SK-N-SH (cell line): ENCODE data around the gene TEX54. TPM values are rescaled to one million over a fixed set of nuclear protein-coding genes. Genes with fewer than 3 reads are reported as not detected.

Source experiments
- CTCF ChIA-PET: fragments of 300-600, 350-600 bp; formaldehyde crosslinking; extraction: SDS; loops from one replicate; lab custom pipeline; 2021; lab: Yijun Ruan, JAX
- POLR2A ChIA-PET: fragments of 350-600 bp; sonication (Branson Sonifier 250); formaldehyde crosslinking; extraction: SDS; loops from one replicate; lab custom pipeline; 2020; ENCODE audit warnings: antibody characterized with exemption, inconsistent platforms; lab: Yijun Ruan, JAX
- DNase-seq: peaks from one replicate; pipeline ENCODE4 v3.0.0; 2012
- H2AFZ ChIP-seq: fragments of 200-600 bp; sonication (generic); 2 replicates; pipeline ENCODE4 v1.8.1; 2016; ENCODE audit warnings: antibody characterized with exemption, mild to moderate bottlenecking, low read depth
- H3F3A ChIP-seq: fragments of 200-600 bp; sonication (generic); replicated peaks from 2 replicates; pipeline ENCODE3; 2016; ENCODE audit warnings: antibody characterized with exemption, mild to moderate bottlenecking; ENCODE audit not compliant: insufficient read depth
- H3K27ac ChIP-seq, 2 experiments: fragments of 200-500 bp in 1 of 2; fragments of 200-600 bp in 1 of 2; sonication (Bioruptor generic) in 1 of 2; sonication (generic), shearing (Covaris generic) in 1 of 2; 2 replicates each; pipeline versions ENCODE4 v1.5.1 to v1.6.1; 2014 to 2016; ENCODE audit warnings: low read depth in 2 of 2, inconsistent platforms in 1 of 2, low read length in 1 of 2, mild to moderate bottlenecking in 1 of 2, mixed read lengths in 1 of 2
- H3K27me3 ChIP-seq: fragments of 200-600 bp; sonication (generic), shearing (Covaris generic); 2 replicates; pipeline ENCODE4 v1.6.1; 2016; ENCODE audit warnings: mixed run types; ENCODE audit not compliant: insufficient read depth
- H3K36me3 ChIP-seq, 2 experiments: fragments of 200-500 bp in 1 of 2; fragments of 200-600 bp in 1 of 2; sonication (Bioruptor generic) in 1 of 2; sonication (generic) in 1 of 2; replicated peaks in 1 of 2; 2 replicates each; pipeline versions ENCODE3 to v1.5.1; 2014 to 2016; ENCODE audit warnings: low read length in 1 of 2, mild to moderate bottlenecking in 1 of 2; ENCODE audit not compliant: insufficient read depth in 2 of 2, control insufficient read depth in 1 of 2
- H3K4me1 ChIP-seq, 2 experiments: fragments of 200-500 bp in 1 of 2; fragments of 200-600 bp in 1 of 2; sonication (Bioruptor generic) in 1 of 2; sonication (generic), shearing (Covaris generic) in 1 of 2; 2 replicates each; pipeline versions ENCODE4 v1.5.1 to v1.6.1; 2014 to 2016; ENCODE audit warnings: low read depth in 1 of 2, low read length in 1 of 2, mixed run types in 1 of 2; ENCODE audit not compliant: insufficient read depth in 2 of 2, control insufficient read depth in 1 of 2
- H3K4me2 ChIP-seq: fragments of 200-600 bp; sonication (generic), shearing (Covaris generic); 2 replicates; pipeline ENCODE4 v1.6.1; 2017; ENCODE audit warnings: mixed run types
- H3K4me3 ChIP-seq, 2 experiments: fragments of 200-500 bp in 1 of 2; fragments of 200-600 bp in 1 of 2; sonication (Bioruptor generic) in 1 of 2; sonication (generic), shearing (Covaris generic) in 1 of 2; 2 replicates each; pipeline versions ENCODE4 v1.5.1 to v1.8.1; 2014 to 2016; ENCODE audit warnings: low read depth in 2 of 2, inconsistent platforms in 1 of 2, low read length in 1 of 2, mild to moderate bottlenecking in 1 of 2, mixed read lengths in 1 of 2, moderate library complexity in 1 of 2
- H3K79me2 ChIP-seq: fragments of 200-600 bp; sonication (generic); 2 replicates; pipeline ENCODE4 v1.8.1; 2017; ENCODE audit warnings: mild to moderate bottlenecking; ENCODE audit not compliant: insufficient read depth
- H3K9ac ChIP-seq: fragments of 200-600 bp; sonication (generic); 2 replicates; pipeline ENCODE4 v1.6.1; 2017; ENCODE audit warnings: mixed run types
- H3K9me2 ChIP-seq: fragments of 200-600 bp; sonication (generic); 2 replicates; pipeline ENCODE4 v1.6.1; 2017; ENCODE audit warnings: mixed run types
- H3K9me3 ChIP-seq: fragments of 200-600 bp; sonication (generic); 2 replicates; pipeline ENCODE4 v1.6.1; 2017; ENCODE audit warnings: mixed run types, mild to moderate bottlenecking, moderate library complexity
- H4K20me1 ChIP-seq: fragments of 200-600 bp; sonication (generic); 2 replicates; pipeline ENCODE4 v1.6.1; 2017; ENCODE audit warnings: mild to moderate bottlenecking, mixed run types; ENCODE audit not compliant: insufficient read depth
- CHD2 ChIP-seq: fragments of 150-350 bp; IDR thresholded peaks from 2 replicates; pipeline ENCODE4 v1.6.1; 2018; ENCODE audit warnings: low read length; ENCODE audit not compliant: partially characterized antibody
- EZH2phosphoT487 ChIP-seq: fragments of 200-600 bp; sonication (generic); IDR thresholded peaks from 2 replicates; pipeline ENCODE4 v1.6.1; 2017; ENCODE audit warnings: low read depth, mixed run types, mild to moderate bottlenecking, antibody characterized with exemption, moderate library complexity, borderline replicate concordance
- GATA2 ChIP-seq: sonication (generic); formaldehyde crosslinking; IDR thresholded peaks from 2 replicates; pipeline ENCODE4 v1.5.0; 2020; ENCODE audit warnings: mild to moderate bottlenecking, missing genetic modification reagents
- JUND ChIP-seq: IDR thresholded peaks from 2 replicates; pipeline ENCODE4 v1.4.0; 2012
- NRF1 ChIP-seq: IDR thresholded peaks from 2 replicates; pipeline ENCODE4 v1.6.1; 2012; ENCODE audit warnings: low read depth, mild to moderate bottlenecking, low read length
- POLR2AphosphoS5 ChIP-seq: IDR thresholded peaks from 2 replicates; pipeline ENCODE4 v1.6.1; 2012; ENCODE audit warnings: low read depth, low read length
- RCOR1 ChIP-seq: fragments of 150-350 bp; IDR thresholded peaks from 2 replicates; pipeline ENCODE4 v1.6.1; 2017; ENCODE audit warnings: antibody characterized with exemption, low read length
- RFX5 ChIP-seq: IDR thresholded peaks from 2 replicates; pipeline ENCODE4 v1.6.1; 2012; ENCODE audit warnings: mild to moderate bottlenecking, improper control_type of control experiment, low read length
- RXRA ChIP-seq: IDR thresholded peaks from 2 replicates; pipeline ENCODE4 v1.4.0; 2012; ENCODE audit warnings: low read depth, mild to moderate bottlenecking, borderline replicate concordance
- SIN3A ChIP-seq: IDR thresholded peaks from 2 replicates; pipeline ENCODE4 v1.6.1; 2012; ENCODE audit warnings: low read depth, mild to moderate bottlenecking, low read length, moderate library complexity, borderline replicate concordance
- SMC3 ChIP-seq: IDR thresholded peaks from 2 replicates; pipeline ENCODE4 v1.6.1; 2012; ENCODE audit warnings: low read depth, low read length, improper control_type of control experiment
- TAF1 ChIP-seq: IDR thresholded peaks from 2 replicates; pipeline ENCODE4 v1.6.1; 2012; ENCODE audit warnings: low read depth, mild to moderate bottlenecking, low read length, moderate library complexity, borderline replicate concordance
- TCF12 ChIP-seq: IDR thresholded peaks from 2 replicates; pipeline ENCODE4 v1.4.0; 2012
- TEAD4 ChIP-seq: IDR thresholded peaks from 2 replicates; pipeline ENCODE4 v1.4.0; 2012; ENCODE audit warnings: mild to moderate bottlenecking, borderline replicate concordance; ENCODE audit not compliant: insufficient read depth
- YY1 ChIP-seq: IDR thresholded peaks from 2 replicates; pipeline ENCODE4 v1.4.0; 2012; ENCODE audit warnings: low read depth, mild to moderate bottlenecking
- WGBS: methylation state at CpG from one replicate; pipeline ENCODE4 v1.1.6; 2017; ENCODE audit warnings: low lambda C conversion rate; 5-methylcytosine and 5-hydroxymethylcytosine counted together
- polyA plus RNA-seq, 3 experiments: library from polyadenylated mRNA; depleted of rRNA; stranded (reverse); fragments of >200 nt; gene quantifications; 2 replicates each; pipeline ENCODE4 v1.2.3, GENCODE V29; 2012
- TF ChIP-seq, protein P1 (sequence below): IDR thresholded peaks from 2 replicates; pipeline ENCODE4 v1.4.0; 2012; ENCODE audit warnings: low read depth, borderline replicate concordance
- TF ChIP-seq, protein P2 (sequence below): fragments of 200-600 bp; sonication (generic); IDR thresholded peaks from 2 replicates; pipeline ENCODE4 v1.6.1; 2017; ENCODE audit warnings: antibody characterized with exemption, mild to moderate bottlenecking, moderate library complexity
- TF ChIP-seq, protein P3 (sequence below): fragments of 150-350 bp; IDR thresholded peaks from 2 replicates; pipeline ENCODE4 v1.6.1; 2016; ENCODE audit warnings: mild to moderate bottlenecking, low read depth, low read length
- TF ChIP-seq, protein P4 (sequence below): IDR thresholded peaks from 2 replicates; pipeline ENCODE4 v1.4.0; 2012; ENCODE audit warnings: low read depth
- TF ChIP-seq, protein P5 (sequence below): IDR thresholded peaks from 2 replicates; pipeline ENCODE4 v1.6.1; 2012; ENCODE audit warnings: mild to moderate bottlenecking, low read depth, low read length, moderate library complexity
- TF ChIP-seq, protein P6 (sequence below): fragments of 150-350 bp; IDR thresholded peaks from 2 replicates; pipeline ENCODE4 v1.6.1; 2017; ENCODE audit warnings: antibody characterized with exemption, low read length, low read depth, borderline replicate concordance

Gene TEX54
- polyA plus RNA-seq, 1 of the 3 experiments (the other 2 are of a cell fraction) = not detected

DNA sequence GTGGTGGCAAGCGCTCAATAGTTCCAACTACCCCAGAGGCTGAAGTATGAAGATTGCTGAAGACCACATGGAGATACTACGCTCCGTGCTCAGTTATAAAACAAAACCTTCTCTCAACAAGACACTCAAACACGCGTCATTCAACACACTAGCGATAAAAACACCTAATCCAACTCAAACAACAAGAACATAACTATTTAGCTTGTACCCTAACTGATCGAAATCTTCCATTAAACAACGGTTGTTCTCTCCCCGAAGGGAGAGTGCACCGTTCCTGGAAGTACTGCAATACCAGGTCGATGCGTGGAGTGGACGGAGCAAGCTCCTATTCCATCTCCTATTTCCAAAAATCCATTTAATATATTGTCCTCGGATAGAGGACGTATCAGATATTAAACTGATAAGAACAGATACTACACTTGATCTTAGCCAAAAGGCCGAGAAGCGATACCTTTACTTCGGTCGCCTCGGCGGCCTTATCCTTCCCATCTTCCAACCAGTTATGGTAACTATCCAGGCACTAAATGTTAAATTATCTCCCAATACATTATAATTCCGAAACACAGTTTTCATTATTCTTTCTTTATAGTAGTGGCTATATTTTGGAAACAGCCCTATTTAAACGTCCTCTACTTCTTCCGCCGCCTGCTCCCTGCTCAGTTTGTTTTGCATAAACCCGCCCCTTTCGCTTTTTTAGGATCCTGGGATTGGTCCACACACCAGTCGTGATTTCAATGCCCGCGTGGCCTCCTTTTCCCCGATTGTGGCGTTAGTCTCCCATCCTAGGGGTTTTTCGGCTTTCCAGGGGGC, 8.9 kb upstream of the TEX54 start:
- peaks cover 13 to 15% of the 10 kb centered on the region in 2 experiments; a peak in 2 of 4 replicates for H3K4me1 ChIP-seq
- H3F3A ChIP-seq = peaks cover 24% of the 10 kb centered on the region
- H4K20me1 ChIP-seq = no peaks in the 10 kb centered on the region
- H3K79me2 ChIP-seq = peaks cover 27% of the 10 kb centered on the region
- H3K9ac ChIP-seq = peak overlapping the region; percentile 86
- CTCF ChIA-PET = interaction anchor here (0.9 to 3.0 kb wide), 7 partner anchors 9 to 80 kb away, joined by 3 to 18 read pairs (median 4); partner anchors contain the start of genes POLR2G, SLC3A2 and TMEM179B
- no peaks in the 10 kb centered on the region for H3K9me2 ChIP-seq
- DNase-seq = peak; percentile 87
- H3K4me3 ChIP-seq = peak overlapping the region; percentile 59 to 81
- peaks cover 0 to 2% of the 10 kb centered on the region in 2 experiments for H3K36me3 ChIP-seq
- H2AFZ ChIP-seq = peak overlapping the region; percentile 89
- under 1% methylated on average over 33 of the region's 33 CpGs for WGBS
- peak overlapping the region; percentile 86 for H3K4me2 ChIP-seq
- no peaks in the 10 kb centered on the region for H3K27me3 ChIP-seq
- POLR2A ChIA-PET = interaction anchor here (0.7 to 3.3 kb wide), 52 partner anchors 9 to 1077 kb away, joined by 3 to 146 read pairs (median 5); partner anchors contain the start of genes B3GAT3, BSCL2, C11orf98 and CSKMT
- H3K27ac ChIP-seq = peak overlapping the region; percentile 94 to 95
- H3K9me3 ChIP-seq = no peaks in the 10 kb centered on the region
- TF ChIP-seq, protein P1, sequence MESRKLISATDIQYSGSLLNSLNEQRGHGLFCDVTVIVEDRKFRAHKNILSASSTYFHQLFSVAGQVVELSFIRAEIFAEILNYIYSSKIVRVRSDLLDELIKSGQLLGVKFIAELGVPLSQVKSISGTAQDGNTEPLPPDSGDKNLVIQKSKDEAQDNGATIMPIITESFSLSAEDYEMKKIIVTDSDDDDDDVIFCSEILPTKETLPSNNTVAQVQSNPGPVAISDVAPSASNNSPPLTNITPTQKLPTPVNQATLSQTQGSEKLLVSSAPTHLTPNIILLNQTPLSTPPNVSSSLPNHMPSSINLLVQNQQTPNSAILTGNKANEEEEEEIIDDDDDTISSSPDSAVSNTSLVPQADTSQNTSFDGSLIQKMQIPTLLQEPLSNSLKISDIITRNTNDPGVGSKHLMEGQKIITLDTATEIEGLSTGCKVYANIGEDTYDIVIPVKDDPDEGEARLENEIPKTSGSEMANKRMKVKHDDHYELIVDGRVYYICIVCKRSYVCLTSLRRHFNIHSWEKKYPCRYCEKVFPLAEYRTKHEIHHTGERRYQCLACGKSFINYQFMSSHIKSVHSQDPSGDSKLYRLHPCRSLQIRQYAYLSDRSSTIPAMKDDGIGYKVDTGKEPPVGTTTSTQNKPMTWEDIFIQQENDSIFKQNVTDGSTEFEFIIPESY = peak; percentile 96
- no peak for TF ChIP-seq RXRA
- peak; percentile 92 for TF ChIP-seq GATA2
- TF ChIP-seq, protein P2, sequence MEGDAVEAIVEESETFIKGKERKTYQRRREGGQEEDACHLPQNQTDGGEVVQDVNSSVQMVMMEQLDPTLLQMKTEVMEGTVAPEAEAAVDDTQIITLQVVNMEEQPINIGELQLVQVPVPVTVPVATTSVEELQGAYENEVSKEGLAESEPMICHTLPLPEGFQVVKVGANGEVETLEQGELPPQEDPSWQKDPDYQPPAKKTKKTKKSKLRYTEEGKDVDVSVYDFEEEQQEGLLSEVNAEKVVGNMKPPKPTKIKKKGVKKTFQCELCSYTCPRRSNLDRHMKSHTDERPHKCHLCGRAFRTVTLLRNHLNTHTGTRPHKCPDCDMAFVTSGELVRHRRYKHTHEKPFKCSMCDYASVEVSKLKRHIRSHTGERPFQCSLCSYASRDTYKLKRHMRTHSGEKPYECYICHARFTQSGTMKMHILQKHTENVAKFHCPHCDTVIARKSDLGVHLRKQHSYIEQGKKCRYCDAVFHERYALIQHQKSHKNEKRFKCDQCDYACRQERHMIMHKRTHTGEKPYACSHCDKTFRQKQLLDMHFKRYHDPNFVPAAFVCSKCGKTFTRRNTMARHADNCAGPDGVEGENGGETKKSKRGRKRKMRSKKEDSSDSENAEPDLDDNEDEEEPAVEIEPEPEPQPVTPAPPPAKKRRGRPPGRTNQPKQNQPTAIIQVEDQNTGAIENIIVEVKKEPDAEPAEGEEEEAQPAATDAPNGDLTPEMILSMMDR = no peak
- TF ChIP-seq CHD2 = peak; percentile 96
- TF ChIP-seq, protein P3, sequence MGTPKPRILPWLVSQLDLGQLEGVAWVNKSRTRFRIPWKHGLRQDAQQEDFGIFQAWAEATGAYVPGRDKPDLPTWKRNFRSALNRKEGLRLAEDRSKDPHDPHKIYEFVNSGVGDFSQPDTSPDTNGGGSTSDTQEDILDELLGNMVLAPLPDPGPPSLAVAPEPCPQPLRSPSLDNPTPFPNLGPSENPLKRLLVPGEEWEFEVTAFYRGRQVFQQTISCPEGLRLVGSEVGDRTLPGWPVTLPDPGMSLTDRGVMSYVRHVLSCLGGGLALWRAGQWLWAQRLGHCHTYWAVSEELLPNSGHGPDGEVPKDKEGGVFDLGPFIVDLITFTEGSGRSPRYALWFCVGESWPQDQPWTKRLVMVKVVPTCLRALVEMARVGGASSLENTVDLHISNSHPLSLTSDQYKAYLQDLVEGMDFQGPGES = no peak
- TF ChIP-seq RFX5 = peak; percentile 41; the same call in 1 of the 2 replicates
- TF ChIP-seq, protein P4, sequence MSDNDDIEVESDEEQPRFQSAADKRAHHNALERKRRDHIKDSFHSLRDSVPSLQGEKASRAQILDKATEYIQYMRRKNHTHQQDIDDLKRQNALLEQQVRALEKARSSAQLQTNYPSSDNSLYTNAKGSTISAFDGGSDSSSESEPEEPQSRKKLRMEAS = peak; percentile 67
- TF ChIP-seq TAF1 = peak; percentile 81
- peak; percentile 100 for TF ChIP-seq SIN3A
- TF ChIP-seq, protein P5, sequence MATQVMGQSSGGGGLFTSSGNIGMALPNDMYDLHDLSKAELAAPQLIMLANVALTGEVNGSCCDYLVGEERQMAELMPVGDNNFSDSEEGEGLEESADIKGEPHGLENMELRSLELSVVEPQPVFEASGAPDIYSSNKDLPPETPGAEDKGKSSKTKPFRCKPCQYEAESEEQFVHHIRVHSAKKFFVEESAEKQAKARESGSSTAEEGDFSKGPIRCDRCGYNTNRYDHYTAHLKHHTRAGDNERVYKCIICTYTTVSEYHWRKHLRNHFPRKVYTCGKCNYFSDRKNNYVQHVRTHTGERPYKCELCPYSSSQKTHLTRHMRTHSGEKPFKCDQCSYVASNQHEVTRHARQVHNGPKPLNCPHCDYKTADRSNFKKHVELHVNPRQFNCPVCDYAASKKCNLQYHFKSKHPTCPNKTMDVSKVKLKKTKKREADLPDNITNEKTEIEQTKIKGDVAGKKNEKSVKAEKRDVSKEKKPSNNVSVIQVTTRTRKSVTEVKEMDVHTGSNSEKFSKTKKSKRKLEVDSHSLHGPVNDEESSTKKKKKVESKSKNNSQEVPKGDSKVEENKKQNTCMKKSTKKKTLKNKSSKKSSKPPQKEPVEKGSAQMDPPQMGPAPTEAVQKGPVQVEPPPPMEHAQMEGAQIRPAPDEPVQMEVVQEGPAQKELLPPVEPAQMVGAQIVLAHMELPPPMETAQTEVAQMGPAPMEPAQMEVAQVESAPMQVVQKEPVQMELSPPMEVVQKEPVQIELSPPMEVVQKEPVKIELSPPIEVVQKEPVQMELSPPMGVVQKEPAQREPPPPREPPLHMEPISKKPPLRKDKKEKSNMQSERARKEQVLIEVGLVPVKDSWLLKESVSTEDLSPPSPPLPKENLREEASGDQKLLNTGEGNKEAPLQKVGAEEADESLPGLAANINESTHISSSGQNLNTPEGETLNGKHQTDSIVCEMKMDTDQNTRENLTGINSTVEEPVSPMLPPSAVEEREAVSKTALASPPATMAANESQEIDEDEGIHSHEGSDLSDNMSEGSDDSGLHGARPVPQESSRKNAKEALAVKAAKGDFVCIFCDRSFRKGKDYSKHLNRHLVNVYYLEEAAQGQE = no peak; the same call in 1 of the 2 replicates
- peak; percentile 86 for TF ChIP-seq JUND
- TF ChIP-seq RCOR1 = peak; percentile 77
- TF ChIP-seq TCF12 = peak; percentile 83
- peak; percentile 67; the same call in 1 of the 2 replicates for TF ChIP-seq YY1
- TF ChIP-seq TEAD4 = peak; percentile 75; the same call in 1 of the 2 replicates
- no peak for TF ChIP-seq NRF1
- no peak for TF ChIP-seq SMC3
- TF ChIP-seq POLR2AphosphoS5 = peak; percentile 100
- TF ChIP-seq, protein P6, sequence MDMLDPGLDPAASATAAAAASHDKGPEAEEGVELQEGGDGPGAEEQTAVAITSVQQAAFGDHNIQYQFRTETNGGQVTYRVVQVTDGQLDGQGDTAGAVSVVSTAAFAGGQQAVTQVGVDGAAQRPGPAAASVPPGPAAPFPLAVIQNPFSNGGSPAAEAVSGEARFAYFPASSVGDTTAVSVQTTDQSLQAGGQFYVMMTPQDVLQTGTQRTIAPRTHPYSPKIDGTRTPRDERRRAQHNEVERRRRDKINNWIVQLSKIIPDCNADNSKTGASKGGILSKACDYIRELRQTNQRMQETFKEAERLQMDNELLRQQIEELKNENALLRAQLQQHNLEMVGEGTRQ = no peak
- no peak for TF ChIP-seq EZH2phosphoT487
